ENCODE measurements around the gene HGS.

HGS gene

GRCh38 chr17:81655378-81656117 is 28.3 kb upstream of the HGS start:
- ChIA-PET POLR2A (interaction anchor here (1.4 kb wide), 1 partner anchor 9 kb away, joined by 4 read pairs; no protein-coding TSS in a partner anchor), CTCF (no interaction called here)
- H3K4me3 ChIP-seq (ENCODE audit: low read depth, low read length) = no peak overlapping the region
- no peak for DNase-seq (ENCODE audit: low read depth, low spot score)
- no peak for TF ChIP-seq CTCF (IDR thresholded peaks at IDR 0.05; ENCODE audit: insufficient read depth, low read length, missing control alignments)

- no peak within 1 kb of the TSS for H3K4me3 ChIP-seq (ENCODE audit: low read depth, low read length)
- ChIA-PET CTCF (no interaction called here), POLR2A (interaction anchor here (0.6 to 1.5 kb wide), 3 partner anchors 9 to 14 kb away, joined by 3 to 7 read pairs (median 4); partner anchors contain the start of genes CCDC137 and OXLD1)
- no peak for DNase-seq (ENCODE audit: low read depth, low spot score)
- no peak for TF ChIP-seq CTCF (IDR thresholded peaks at IDR 0.05; ENCODE audit: insufficient read depth, low read length, missing control alignments)
Observed at GRCh38 chr17:81656118-81656743, 27.6 kb upstream of the HGS start, which contains the start of gene PDE6G. PDE6G (minus strand) TSS chr17:81656542; CDS start chr17:81653305, 3,237 bp downstream.

- CTCF ChIA-PET = no interaction called here
- POLR2A ChIA-PET = interaction anchor here (0.6 to 1.5 kb wide), 2 partner anchors 10 to 15 kb away, joined by 3 to 7 read pairs; partner anchors contain the start of genes CCDC137 and OXLD1
- TF ChIP-seq CTCF (IDR thresholded peaks at IDR 0.05; ENCODE audit: insufficient read depth, low read length, missing control alignments) = no peak
- H3K4me3 ChIP-seq (ENCODE audit: low read depth, low read length) = no peak overlapping the region
- no peak for DNase-seq (ENCODE audit: low read depth, low spot score)
Observed at GRCh38 chr17:81656835-81657234, 27.0 kb upstream of the HGS start.

GRCh38 chr17:81659038-81659437 is 24.8 kb upstream of the HGS start:
- DNase-seq (ENCODE audit: low read depth, low spot score) = no peak
- TF ChIP-seq CTCF (IDR thresholded peaks at IDR 0.05; ENCODE audit: insufficient read depth, low read length, missing control alignments) = no peak
- POLR2A ChIA-PET = no interaction called here
- H3K4me3 ChIP-seq (ENCODE audit: low read depth, low read length) = no peak overlapping the region
- CTCF ChIA-PET = interaction anchor here (1.0 kb wide), 1 partner anchor 25 kb away, joined by 3 read pairs; the partner anchor contains the start of genes ARL16 and HGS

GRCh38 chr17:81660441-81660840 is 23.4 kb upstream of the HGS start:
- ChIA-PET POLR2A (no interaction called here), CTCF (interaction anchor here (1.1 kb wide), 1 partner anchor 10 kb away, joined by 5 read pairs; no protein-coding TSS in a partner anchor)
- no peak overlapping the region for H3K4me3 ChIP-seq (ENCODE audit: low read depth, low read length)
- DNase-seq (ENCODE audit: low read depth, low spot score) = no peak
- TF ChIP-seq CTCF (IDR thresholded peaks at IDR 0.05; ENCODE audit: insufficient read depth, low read length, missing control alignments) = no peak

GRCh38 chr17:81662002-81662401 is 21.8 kb upstream of the HGS start:
- DNase-seq (ENCODE audit: low read depth, low spot score) = no peak
- POLR2A ChIA-PET = no interaction called here
- CTCF ChIA-PET = no interaction called here
- TF ChIP-seq CTCF (IDR thresholded peaks at IDR 0.05; ENCODE audit: insufficient read depth, low read length, missing control alignments) = no peak
- H3K4me3 ChIP-seq (ENCODE audit: low read depth, low read length) = no peak overlapping the region

Measured in AG04449 (cell line).